COLO668 (cell line): ENCODE measurements around the gene CACNA1S.
A peak's percentile ranks its signal among the peaks of the same experiment; 100 is the strongest.

Source experiments
- DNase-seq: peaks from one replicate; lab custom pipeline; 2025; ENCODE audit not compliant: unreplicated experiment; lab: John Stamatoyannopoulos, UW

CACNA1S gene

DNA sequence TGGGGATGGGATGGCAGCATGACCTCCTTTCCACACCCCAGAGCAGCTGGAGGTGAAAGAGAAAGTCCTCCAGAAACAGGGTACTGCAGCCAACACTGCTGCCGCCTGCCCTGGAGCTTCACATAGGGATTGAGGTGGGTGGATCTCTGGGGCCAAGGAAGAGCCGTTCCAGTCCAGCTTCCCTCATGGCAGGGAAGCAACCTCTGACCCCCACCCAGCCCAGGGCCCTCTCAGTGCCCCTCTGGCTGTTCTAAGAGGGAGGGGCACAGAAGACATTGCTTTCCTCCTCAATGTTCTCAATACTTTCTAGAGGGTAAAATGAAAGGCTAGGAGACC, 94.4 kb downstream of the CACNA1S start:
- DNase-seq, result no peak

DNA sequence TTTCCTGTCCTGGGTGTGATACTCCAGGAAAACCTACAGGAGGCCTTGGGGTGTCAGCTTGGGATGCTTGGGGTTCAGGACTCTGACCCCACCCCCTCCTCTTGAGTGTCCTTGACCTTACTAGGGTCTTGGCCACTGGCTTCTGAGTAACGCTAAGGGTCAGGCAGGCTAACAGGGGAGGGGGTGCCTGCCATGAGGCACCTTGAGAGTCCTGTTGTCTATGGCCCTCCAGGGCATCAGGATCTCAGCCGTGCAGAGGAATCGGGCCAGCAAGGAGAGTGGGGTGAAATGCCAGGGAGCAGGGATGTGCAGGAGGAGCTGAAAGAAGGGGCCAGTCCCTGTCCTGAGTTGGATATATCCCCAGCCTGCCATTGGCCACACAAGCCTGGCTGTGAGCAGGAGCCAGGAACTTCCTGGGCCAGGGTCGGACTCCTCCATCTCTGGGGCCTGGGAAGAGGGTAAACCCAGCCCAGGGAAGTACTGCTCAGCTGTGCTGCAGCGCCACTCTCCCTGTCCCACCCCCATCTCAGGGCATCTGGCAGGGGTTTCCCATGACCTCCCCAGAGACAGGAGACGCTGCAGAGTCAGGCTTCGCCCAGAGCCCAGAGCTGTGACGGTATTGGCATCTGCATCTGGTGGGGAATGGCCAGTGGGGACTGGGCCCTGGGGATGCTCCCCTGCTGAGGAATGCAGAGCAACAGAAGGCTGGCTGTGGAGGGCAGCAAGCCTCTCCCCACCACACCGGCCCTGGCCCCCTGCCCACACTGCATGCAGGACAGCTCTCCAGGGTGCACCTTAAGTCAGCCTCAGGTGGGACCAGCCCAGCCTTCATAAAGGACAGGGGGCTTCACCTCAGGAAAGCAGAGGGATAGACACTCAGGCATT, 95.0 kb downstream of the CACNA1S start:
- DNase-seq, result no peak

DNA sequence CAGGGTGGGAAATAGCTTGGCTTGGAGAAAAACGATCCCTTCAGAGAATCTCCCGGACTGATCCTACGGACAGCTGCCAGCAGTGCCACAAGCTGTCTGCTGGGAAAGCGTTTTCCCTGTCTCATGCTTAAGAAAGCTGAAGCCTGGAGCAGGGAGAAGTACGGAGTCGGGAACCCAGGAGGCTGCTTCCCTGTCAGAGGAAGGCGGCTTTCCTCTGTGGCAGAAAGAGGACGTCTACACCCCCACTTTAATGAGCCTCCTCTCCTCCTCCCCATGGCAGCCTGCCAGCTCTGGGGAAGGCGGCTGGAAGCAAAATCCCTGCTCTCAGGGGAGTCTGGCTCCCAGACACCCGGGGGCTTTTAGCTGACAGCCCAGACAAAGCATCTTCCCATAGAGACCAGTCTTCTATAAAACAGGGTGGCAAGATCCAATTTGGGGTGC, 96.0 kb downstream of the CACNA1S start:
- peak; percentile 83 for DNase-seq

DNA sequence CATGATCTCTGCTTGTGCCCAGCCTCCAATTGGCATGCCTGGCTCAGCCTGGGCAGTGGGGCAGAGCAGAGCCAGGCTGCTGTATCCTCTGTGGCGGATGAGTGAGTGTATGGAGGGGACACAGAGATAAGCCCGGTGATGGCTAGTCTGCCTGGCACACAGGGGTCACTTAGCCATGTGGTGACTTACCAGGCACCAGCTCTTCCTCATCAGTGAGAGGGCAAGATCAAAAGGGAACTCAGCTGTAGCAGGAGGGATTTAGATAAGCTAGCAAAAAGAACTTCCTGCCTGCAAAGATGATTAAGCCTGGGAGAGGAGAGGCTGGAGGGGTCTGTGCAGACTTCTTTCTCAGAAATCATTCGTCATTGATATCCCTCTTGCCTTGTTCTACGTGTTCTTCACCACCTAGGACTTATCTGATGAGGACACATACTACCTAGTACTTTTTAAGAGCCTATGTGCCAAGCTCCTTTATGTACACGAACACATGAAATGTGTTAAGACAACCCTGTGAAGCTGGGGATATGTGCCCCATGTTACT, 96.6 kb downstream of the CACNA1S start:
- DNase-seq, result no peak

DNA sequence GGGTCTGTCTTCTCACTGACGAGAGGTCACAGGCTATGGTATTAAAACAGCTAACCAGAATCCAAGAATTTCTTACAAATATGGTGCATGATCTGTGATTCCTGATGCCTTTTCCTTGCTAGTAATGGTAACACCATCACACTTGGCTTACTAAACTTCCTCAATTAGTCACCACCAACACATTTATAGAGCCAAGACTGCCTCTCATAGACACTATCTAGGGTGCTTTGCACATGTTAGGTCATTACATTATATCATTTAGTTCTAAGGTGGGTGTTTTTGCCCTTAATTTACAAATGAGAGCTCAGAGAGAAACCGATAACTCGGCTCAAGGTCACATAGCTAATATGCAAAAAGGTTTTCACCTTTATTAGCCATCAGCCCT, 97.4 kb downstream of the CACNA1S start:
- DNase-seq, result no peak

DNA sequence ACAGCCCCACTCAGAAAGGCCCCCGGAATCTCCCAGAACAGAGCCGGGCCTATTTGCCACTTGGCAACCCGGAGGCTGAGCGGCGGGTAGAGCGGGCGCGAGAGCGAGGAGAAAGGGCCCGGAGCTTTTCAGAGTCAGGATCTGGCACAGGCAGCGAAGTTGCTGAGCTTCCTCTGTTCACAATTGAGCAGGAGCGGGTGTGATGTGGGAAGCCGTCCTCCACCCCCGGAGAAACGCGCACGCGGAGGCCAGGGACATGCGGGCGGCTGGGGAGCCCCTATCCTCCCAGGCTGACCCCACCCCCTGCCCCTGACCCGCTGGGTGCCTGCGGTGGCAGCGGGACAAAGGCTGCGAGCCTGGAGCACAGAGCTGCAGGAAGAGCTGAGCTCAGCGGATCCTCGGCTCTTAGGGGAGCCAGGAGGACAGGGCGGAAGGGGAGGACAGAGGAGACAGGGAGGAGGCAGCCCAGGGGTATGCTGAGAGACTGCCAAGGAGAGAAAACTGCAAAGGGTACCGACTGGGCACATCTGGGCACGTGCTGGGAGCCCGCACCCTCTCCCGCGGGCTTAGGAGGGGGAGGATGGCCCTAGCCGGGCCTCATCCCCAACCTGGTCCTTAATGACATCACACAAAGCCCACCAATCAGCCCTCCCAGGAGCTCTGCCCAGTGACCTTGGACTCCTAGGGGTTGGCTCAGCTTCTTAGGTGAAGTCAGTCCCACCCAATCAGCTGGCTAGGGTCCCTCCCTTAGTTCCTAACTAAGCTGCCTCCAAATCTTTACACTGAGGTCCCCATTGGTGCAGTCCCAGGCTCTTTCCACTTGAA, 98.0 kb downstream of the CACNA1S start:
- DNase-seq, result no peak

DNA sequence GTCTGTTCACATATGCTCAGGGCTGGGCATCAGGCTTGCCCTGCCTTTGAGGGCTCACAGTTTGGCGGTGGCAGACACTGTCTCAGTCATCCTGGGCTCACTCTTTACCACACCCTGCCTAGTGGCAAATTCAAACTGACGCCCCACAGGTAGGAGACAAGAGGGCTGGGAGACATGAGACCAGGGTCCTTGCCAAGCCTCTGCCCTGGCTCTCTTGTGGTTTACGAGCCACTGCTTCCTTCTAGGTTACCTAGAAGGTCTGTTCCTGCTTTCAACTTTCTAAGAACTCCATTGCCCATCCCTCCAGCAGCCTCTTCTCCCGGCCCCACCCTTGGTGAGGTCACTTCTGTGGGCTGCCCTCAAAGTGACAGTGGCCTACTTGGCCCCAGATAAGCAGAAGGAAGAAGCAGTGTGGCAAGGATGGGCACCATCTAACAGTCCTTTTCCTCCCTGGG, 99.2 kb downstream of the CACNA1S start:
- no peak for DNase-seq

DNA sequence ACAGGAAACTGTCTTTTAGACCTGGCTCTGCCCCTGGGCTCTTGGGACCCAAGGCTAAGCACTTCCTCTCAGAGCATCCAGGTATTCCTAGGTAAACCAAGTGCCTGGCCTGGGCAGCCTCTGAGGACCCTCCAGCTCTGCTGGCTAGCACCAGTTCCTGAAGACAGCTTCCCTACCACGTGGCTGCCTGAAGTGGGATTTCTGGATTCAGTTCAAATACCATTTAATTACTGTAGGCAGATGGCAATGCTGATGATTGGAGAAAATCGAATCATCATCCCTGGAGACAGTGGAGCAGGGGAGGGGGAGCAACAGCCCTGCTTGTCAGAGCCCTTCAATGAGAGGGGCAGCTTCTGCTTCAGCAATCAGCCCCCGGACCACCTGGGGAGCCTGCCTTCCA, 100.6 kb downstream of the CACNA1S start:
- no peak for DNase-seq

DNA sequence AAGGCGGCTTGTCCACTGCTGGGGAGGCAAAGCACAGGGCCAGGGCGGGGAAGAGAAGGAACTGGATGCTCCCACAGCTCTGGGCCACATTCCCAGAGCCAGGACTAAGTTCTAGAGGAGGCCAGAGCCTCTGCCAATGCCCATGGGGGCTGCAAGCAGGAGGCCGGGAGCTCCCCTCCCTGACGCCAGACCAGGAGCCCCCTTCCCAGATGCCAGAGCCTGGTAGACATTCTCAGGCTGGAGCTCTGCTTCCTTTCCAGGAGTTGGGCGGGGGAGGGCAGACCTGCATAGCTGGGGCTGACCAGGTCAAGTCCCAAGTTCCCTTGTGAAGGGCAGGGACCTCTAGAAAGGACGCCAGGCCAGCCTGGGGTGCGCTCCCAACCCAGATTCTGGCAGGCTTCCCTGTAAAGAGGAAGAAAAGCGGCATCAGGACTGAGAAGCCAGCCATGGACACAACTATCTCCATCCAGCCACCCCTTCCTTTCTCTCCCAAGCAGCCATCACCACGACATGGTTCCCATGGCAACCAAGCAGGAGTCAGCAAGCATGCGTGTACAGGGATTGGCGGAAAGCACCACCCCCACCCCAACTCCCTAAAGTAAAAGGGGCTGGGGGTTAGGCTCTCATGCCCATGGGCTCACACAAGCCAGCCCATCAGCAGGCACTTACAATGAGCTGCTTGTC, 102.1 kb downstream of the CACNA1S start:
- DNase-seq, result no peak

DNA sequence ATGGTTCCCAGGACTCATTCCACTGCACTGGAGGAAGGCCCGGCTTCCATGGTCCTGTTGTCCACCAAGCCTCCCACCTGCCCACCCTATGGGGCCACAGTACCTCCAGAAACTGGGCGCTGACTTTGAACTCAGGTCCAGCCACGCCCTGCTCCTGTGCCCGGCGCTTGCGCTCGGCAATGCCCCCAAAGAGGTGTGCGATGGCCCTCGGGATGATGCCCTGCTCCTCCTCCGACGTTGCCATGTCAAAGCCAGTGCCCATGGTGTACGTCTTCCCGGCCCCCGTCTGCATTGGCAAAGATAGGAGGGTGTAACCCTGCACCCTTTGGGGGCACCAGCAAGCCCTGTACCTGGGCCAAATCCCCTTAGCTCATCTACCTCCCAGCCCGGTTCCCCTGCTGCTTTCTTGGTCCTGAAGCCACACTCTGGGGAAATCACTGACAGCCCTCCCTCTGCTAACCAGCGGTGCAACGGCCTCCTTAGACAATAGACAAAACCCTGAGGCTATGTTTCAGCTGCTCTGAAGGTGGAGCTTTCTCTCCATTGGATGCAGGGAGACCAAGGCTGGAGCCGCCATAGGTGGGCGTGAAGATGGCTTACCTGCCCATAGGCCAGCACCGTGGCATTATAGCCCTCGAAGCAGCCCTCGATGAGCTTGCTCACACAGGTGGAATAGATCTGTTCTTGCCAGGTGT, 103.4 kb downstream of the CACNA1S start:
- DNase-seq, result no peak

DNA sequence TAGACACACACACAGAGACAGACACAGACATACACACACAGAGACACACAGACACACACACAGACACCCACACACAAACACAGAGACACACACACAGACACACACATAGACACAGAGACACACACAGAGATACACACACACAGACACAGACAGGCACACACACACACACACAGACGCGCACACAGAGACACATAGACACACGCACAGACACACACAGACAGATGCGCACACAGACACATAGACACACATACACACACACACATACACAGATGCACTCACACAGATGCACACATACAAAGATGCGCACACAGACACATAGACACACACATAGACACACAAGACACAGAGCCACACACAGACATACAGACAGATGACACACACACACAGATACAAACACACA, 104.7 kb downstream of the CACNA1S start:
- no peak for DNase-seq

DNA sequence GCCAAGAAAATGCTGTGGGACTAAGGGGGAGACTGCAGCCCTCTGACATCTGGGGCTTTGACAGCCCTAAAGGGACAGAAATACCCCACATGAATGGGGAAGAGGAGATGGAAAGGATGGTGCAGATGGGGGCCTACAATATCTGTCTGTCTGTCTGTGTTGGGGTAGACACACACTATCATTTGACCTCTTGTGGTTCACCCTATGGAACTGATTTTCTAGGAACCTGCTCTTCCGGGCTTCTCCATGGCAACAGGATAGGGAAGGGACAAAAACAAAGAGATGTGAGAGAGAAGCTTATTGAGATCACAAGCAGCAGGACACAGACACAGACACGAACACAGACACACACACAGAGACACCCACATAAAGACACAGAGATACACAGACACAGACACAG, 105.8 kb downstream of the CACNA1S start:
- DNase-seq, result no peak

DNA sequence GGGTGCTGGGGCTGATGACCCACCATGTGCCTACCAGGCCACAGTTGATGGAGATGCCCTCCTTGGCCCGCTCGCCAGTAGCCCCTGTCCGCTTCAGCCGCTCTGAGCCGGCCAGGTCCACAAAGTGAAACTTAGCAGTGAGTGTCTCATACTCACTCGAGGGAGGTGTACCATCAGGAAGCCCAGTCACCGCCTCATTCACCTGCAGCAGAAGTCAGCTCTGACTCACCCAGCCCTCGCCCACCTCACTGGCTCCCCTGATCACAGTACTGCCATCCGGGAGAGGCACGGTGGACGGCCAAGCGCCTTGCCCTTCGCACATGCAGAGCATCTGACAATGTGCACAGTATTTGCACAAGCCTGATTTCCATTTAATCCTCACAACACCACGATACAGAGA, 107.5 kb downstream of the CACNA1S start:
- DNase-seq, result no peak

DNA sequence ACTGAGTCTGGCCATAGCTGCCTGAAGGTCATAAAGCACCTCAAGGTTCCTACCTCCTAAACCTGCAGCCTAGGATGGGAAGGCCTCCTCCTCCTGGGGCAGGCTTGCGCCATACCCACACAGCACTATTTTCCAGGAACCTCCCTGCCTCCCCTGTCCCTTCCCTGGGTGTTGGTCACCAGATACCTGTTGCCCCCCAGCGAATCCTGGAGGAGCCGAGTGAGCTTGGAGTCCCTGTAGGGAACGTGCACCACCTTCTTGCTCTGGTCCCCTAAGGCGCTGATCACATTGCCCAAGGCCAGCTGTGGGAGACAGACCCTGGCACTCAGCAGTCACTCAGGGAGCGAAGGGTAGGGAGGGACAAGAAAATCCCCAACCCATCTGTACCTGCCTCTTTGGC, 108.1 kb downstream of the CACNA1S start:
- no peak for DNase-seq

DNA sequence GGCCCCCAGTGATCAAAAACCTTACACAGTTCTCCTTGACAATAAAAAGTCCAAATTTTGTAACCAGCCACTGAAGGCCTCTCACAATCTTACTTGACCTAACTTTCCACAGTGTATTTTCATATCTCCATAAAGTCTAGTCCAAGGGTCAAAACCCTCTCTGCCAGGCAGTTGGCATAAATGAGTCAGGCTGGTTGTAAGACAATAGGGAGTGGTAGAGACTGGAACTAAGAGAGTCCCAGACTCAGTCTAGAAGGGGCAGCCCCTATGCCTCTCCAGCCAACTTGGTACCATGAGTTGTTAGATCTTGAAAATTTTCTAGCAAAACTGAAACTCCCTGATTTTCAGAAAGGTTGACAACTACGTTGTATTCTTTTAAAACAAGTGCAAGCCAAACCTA, 109.7 kb downstream of the CACNA1S start:
- no peak for DNase-seq

DNA sequence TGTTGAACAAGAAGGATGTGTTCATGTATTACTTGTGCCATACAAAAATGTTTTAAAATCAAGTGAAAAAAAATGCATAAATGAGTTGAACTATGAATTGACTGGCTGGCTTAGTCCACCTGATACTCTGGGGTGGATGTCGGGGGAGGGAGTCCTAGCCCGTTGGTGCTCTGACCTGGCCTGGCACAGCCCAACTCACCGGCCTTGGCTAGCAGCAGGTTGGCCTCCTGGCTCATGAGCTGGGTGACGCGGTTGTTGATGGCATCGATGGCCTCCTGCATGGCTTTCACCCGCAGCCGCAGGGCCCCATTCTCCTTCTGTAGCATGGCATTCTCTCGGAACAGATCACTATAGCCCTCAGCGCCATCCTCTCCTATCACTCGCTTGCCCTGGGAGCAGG, 110.3 kb downstream of the CACNA1S start:
- no peak for DNase-seq

DNA sequence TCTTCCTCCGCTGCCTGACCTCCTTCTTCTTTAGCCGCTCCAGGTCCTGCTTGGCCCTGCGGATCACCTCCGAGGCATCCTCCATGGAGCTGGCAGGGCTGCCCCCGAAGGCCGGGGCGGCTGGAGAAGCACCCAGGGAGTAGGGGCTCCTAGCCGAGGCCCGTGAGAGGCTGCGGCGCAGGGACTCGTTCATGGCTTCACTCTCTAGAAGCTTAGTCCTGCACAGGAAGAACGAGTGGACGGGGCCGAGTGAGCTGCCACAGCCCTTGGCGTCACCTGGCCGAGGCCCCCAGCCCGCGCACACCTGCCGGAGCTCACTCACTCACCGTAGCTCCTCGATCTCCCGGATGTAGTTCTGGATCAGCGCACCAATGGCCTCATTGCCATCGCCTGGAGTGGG, 111.8 kb downstream of the CACNA1S start:
- no peak for DNase-seq

DNA sequence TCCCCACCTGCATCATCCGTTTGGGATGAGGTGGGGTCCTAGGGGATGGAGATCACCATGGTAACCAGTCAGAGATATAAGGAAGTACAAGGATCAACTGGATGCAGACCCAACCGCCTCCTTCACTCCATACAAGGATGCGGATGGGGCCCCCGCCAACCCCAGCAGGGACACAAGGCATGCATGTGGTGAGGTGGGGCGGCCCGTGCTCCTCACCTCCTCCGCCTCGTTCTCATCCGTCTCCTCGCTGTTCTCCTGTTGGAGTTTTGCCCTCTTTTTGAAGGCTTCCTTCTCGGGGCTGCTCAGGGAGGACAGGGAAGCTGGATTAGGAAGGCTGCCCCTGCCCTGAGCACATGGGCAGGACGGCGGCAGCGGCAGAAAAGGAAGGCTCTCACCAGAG, 112.6 kb downstream of the CACNA1S start:
- DNase-seq, result no peak

DNA sequence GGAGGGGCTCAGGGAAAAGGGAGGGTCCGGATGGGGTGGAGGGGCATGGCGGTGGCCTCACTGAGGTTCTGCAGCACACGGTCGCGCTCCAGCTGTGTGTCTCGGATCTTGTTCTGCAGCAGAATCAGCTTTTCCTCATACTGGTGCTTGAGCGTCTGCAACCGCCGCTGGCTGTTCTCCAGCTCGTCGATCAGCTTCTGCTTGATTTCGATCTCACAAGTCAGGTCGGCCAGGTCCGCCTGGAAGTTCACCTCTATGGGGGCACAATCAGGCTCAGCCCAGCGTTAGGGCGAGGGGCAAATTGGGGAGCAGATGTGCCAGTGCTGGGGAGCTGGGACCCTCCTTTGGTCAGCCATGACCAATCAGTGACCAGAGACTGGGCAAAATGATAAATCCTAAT, 113.9 kb downstream of the CACNA1S start:
- DNase-seq, result no peak

DNA sequence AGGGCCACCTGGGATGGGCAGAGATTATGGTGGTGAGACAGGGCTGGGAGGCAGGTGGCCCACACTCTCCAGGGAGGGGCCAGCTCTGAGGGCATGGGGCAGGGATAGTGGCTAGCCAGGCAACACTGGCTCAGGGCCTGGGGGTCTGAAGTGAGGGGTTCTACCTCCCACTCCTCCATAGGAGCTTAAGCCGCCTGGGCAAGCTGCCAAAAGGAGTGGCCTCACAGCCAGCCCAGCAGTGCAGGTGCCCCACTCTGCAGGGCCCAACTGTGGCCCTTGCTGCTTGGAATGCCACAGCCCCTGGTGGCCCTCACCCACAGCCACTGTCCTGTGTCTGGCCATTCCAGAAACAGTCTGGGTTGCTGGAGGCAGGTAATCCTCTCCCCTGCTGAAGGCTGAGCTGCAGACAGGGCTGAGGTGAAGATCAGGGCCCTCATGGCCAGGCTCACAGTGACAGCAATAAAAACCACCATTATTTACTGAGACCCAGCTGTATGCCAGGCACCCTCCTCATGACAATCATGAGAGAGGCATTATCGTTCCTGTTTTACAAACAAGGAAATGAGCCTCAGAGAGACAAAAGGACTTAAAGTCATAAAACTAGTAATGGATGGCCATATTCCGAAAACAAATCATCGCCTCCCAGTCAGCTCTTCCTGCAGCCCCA, 119.7 kb downstream of the CACNA1S start:
- DNase-seq, result peak; percentile 89
